ENCODE measurements around the gene PIBF1.
"Not testable (repeated sequence)": the region's sequence is repeated elsewhere in the genome, so short reads cannot be mapped to it uniquely, and the experiment has no call there.

PIBF1 gene

GRCh38 chr13:72781451-72782439, at the start of gene PIBF1, which contains the start of gene DIS3:
PIBF1 (plus strand) TSS chr13:72782133; CDS start chr13:72783470, 1,337 bp downstream.
DIS3 (minus strand) TSS chr13:72781900; CDS start chr13:72781832, 68 bp downstream.
- DNase-seq, result peak; percentile 99

GRCh38 chr13:72737033-72737432, 44.9 kb upstream of the PIBF1 start:
- DNase-seq, result no peak

GRCh38 chr13:72740015-72740414, 41.9 kb upstream of the PIBF1 start:
- DNase-seq, result no peak

- peak; percentile 46 for DNase-seq
These were observed 36.7 kb upstream of the PIBF1 start for GRCh38 chr13:72745260-72745659.

GRCh38 chr13:72751220-72751619, 30.7 kb upstream of the PIBF1 start:
- DNase-seq, result no peak

- DNase-seq, result no peak
These were observed 27.8 kb upstream of the PIBF1 start for GRCh38 chr13:72754111-72754510.

GRCh38 chr13:72757792-72758535, 24.0 kb upstream of the PIBF1 start:
- no peak for DNase-seq

GRCh38 chr13:72760189-72760588, 21.7 kb upstream of the PIBF1 start:
- DNase-seq, result no peak

- no peak for DNase-seq
These were observed 18.5 kb upstream of the PIBF1 start for GRCh38 chr13:72763411-72763810.

- no peak for DNase-seq
These were observed 7.9 kb upstream of the PIBF1 start for GRCh38 chr13:72774019-72774418.

GRCh38 chr13:72782717-72783116, 784 bp downstream of the PIBF1 start:
- peak; percentile 3 for DNase-seq

GRCh38 chr13:72784679-72785078, 2.7 kb downstream of the PIBF1 start:
- not testable (repeated sequence) for DNase-seq

- DNase-seq, result no peak
These were observed 6.9 kb downstream of the PIBF1 start for GRCh38 chr13:72788831-72789230.

- no peak for DNase-seq
These were observed 10.7 kb downstream of the PIBF1 start for GRCh38 chr13:72792640-72793039.

- no peak for DNase-seq
These were observed 16.9 kb downstream of the PIBF1 start for GRCh38 chr13:72798817-72799216.

- no peak for DNase-seq
These were observed 22.4 kb downstream of the PIBF1 start for GRCh38 chr13:72804301-72804700.

- no peak for DNase-seq
These were observed 23.9 kb downstream of the PIBF1 start for GRCh38 chr13:72805676-72806346.

- not testable (repeated sequence) for DNase-seq
These were observed 24.6 kb downstream of the PIBF1 start for GRCh38 chr13:72806514-72806913.

GRCh38 chr13:72808917-72809500, 27.1 kb downstream of the PIBF1 start:
- peak; percentile 3 for DNase-seq

GRCh38 chr13:72820156-72820897, 38.4 kb downstream of the PIBF1 start:
- DNase-seq, result no peak

- DNase-seq, result no peak
These were observed 39.0 kb downstream of the PIBF1 start for GRCh38 chr13:72820898-72821279.

GRCh38 chr13:72823081-72823480, 41.1 kb downstream of the PIBF1 start:
- no peak for DNase-seq
